GM18505 (cell line): ENCODE results near the gene TBPL1.

Experiments
- ATAC-seq: cut with Tn5 transposase; IDR thresholded peaks from one replicate; pipeline ENCODE4 v1.9.1; 2021; ENCODE audit not compliant: unreplicated experiment
- POLR2A ChIP-seq: IDR thresholded peaks from 4 replicates; pipeline ENCODE4 v1.6.1; 2011; ENCODE audit warnings: borderline replicate concordance; ENCODE audit not compliant: insufficient read depth, insufficient read length; ENCODE audit errors: extremely low read depth

The TBPL1 gene

DNA sequence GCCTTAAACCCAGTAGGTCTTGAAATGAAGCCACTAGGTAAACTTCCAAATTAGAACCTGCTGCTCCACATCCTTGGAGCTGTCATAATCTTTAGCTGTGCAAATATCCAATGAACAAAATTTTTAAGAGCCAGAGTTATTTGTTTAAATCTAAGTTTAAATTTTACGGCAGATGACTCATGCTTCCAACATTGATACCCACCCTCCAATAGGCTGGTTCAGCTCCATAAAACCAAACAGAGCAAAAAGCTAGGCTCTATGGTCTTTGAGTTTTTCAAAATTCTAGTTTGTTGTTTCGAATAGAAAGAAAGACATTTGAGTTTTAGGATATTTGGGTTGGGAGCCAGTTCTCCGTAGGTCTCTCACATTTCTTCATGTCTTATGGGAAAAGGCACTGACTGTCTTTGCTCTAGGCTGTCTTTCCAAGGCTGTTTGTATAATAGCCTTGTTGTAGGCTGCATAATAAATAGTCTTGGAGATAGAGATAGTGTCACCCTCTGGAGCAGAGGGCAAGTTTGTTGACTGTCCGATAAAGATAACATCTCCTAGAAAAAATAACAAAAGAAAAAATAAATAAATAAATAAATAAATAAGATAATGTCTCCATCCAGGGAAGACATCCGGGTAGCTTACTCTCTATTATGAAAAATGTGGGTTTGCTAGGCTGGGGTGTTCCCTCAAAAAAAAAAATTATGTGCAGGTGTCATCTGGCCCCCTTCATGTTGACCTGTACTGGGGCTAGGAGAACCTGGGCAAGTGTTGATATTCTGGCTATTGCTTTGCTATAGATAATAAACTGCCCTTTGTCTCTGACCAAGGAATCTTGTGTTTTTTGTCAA is 62.9 kb downstream of the TBPL1 start:
- no peak for ATAC-seq
- no peak for TF ChIP-seq POLR2A

DNA sequence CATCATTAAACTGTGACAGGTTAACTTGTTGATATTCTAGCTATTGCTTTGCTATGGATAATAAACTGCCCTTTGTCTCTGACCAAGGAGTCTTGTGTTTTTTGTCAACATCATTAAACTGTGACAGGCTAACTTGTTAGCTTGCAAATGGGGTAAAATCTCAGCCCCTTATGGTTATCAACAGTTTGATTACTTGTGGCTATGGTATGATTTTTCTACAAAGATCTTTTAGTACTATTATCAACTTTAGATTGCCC is 63.5 kb downstream of the TBPL1 start:
- TF ChIP-seq POLR2A, result no peak
- ATAC-seq, result no peak

DNA sequence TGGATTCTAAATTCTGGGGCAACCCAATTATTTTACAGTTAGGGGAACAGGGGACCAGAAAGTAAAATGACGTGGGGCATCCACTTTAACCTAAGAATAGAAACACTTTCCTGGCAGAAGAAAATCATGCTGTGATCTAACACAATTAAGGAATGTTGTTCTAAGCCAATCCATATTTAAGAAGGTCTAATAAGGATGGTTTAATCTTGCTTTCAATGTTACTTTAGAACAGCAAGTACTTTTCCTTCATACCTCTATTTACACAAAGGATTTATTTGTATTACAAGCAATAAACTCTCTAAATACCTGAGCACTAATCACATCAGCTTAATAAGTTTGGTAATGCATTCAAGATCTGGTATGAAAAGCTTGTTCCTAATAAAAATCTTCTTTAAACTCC is 67.0 kb downstream of the TBPL1 start:
- ATAC-seq, result no peak
- no peak for TF ChIP-seq POLR2A

DNA sequence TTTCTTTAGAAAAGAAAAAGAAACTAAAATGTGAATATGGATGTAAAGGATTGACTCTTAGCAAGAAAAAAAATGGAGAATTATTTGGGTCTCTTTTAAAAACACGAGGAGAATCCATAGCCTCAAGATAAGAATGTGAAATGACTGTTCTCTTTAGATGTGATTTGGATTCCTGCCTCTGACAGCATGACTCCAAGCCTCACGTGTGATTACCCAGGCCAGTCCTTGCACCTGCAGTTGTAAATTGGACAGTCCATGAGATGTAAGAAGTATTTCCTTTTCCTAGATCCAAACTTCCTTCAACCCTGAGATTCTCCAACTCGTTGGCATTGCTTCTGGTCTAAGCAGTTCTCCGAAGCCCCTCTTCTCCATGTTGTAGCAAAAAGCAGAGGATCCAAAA is 67.5 kb downstream of the TBPL1 start:
- ATAC-seq, result no peak
- no peak for TF ChIP-seq POLR2A

DNA sequence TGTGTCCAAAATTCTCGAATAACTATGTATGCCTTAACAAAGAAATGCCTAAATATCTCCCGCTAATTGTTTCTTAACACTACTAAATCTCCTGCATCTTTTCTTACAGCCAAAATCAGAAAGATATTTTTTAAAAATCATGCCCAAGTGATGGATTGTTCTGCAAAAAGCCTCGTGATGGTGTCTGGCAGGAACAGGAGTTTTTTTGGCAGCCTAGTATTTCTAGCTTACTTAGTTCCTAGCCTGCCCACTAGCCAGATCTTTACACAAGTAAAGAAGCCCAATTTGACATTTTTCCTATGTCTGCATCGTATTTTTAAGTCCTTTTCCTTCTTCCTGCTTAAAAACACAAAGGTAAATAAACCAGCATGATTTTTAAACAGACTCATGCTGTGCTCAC is 67.9 kb downstream of the TBPL1 start:
- no peak for TF ChIP-seq POLR2A
- no peak for ATAC-seq

DNA sequence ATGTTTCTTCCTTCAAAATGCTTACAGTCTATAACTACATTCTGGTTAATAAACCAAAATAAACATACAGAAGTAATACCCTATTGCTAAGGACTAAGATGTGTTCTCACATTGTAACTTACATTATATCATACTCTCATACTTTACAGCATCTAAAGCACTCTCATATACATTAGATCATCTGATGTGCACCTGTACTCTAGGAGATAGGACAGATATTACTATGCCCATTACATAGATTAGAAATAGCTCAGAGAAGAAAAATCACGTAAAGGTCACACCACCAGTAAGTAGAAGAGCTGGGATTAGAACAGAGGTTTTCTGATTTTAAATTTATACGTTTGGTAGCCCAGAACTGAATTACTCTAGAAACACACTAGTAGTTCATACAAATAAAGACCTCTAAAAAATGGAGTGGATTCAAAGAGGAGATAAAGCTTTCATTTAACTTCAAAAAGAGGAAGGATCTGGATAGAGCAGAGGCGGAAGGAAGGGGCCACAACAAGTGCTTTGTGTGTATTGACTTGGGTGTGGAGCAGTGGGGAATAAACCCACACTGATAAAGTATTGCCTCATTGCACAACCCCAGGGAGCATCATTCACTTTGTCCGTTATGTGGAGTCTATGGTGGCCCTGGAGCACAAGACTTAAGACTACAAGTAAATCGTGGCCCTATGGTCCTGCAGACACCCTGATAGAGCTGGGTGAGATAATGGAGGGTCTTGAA is 68.5 kb downstream of the TBPL1 start:
- no peak for TF ChIP-seq POLR2A
- ATAC-seq, result no peak

DNA sequence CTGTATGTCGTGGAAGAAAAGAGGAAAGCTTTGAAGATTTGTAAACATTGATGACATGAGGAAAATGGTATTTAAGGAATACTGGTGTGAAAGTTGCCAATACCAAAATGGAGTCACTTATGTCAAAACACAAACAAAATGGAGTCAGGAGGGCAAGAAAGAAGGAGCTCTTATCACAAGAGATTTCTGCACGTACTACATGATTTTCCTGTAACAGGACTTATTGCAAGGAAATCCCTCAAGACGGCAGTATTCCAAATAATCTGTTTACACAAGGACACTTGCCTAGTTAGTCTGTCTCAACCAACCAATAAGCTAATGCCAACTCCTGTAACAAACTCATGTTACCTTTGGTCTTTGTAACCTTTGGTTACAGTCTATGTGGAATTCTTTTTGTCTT is 69.6 kb downstream of the TBPL1 start:
- no peak for ATAC-seq
- no peak for TF ChIP-seq POLR2A

DNA sequence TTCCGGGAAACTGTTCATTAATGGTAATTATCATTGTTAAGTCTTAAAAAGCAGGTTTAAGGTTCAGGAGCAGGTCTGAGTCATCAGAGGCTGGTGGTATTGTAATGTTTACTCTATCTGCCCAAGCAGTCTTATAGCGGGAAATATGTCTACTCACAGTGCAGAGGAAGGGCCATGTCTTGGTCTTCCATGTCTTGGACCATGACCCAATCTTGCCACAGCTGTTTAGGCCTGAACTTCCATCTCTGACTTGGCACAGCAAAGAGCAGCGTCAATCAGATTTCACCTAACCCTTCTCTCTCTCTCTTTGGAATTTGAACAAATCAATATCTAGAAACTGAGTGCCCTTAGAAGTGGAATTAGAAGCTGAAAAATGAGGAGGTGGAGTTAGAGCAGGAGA is 73.6 kb downstream of the TBPL1 start:
- ATAC-seq, result no peak
- no peak for TF ChIP-seq POLR2A

DNA sequence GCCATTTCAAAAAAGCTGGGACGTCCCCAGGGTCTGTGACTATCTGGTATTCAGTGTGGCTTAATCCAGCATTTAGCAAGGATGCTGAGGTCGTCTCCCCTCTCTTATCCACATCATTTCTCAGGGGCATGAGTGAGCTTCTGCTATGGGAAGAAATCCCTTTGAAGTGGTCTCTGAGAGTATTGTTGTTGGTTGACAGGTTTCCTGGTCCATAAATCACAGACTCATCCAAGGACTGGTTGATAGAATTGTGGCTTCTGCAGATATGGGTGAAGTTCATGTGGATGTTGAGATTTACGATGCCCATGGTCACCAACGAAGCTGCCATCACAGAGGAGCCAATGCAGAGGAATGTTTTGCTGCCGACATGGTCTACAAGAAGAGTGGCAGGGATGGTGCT is 75.4 kb downstream of the TBPL1 start:
- ATAC-seq, result no peak
- no peak for TF ChIP-seq POLR2A

DNA sequence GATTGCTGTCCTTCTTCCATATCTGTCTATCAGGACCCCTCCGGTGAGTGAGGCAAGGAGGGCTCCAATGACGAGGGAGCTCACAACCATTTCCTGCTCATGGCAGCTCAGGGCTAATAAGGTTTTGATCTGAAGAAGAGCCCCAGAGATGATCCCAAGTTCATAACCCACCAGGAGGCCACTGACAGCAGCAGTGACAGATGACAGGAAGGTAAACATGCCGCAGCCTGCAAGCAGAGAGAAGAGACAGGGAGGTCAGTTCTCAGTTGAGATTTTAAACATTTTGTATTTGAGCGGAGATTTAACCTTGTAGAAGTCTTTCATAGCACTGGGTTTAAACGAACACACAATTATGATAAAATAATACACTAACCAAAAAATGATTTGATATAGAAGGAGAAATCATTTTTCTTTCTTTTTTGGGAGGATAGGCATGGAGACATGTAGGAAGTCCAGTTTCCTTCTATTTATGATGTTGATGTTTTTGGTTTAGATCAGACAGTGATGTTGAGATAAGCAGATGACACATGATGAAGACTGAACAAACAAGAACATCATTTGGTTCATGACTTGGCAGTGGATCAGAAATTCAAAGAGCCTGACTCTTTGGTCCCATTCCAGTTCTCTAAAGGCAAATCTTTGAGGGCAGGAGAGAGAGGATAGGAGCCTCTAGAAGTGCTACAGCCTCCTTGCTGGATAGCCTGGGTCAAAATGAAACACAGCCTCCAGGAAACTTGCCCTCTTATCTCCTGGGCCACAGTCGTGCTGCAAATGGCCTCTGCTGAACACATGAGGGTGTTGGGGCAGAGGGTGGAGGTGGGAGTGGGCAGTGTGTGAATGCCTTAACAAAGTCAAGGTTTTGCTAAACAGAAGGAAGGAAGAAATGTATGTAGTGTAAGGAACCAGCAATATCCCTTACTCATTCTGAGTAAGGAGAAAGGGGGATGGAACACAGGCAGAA is 76.8 kb downstream of the TBPL1 start:
- no peak for TF ChIP-seq POLR2A
- ATAC-seq, result no peak

DNA sequence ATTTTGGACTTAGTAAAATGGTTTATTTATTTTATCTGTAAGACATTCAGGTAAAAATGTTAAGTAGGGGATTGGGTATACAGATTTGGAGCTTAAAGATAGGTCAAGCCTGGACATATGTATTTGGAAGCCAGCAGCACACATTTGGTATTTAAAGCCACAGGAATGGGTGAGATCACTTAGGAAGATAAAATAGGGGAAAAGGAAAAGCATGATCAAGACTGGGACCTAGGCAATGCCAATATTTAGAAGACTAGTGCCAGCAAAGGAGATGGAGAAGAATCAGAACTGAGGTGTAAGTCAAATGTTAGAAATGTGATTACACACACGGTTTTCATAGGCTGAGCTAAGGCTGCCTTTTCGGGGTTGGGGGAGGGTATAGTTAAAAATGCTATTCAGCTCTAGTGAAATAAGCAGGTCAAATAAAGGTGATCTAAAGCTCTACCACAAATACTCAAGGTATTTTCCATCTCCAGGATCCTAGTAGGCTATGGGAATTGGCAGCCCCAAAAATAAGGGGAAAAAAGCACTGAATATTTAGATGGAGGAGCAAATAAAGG is 78.8 kb downstream of the TBPL1 start:
- TF ChIP-seq POLR2A, result no peak
- ATAC-seq, result no peak

DNA sequence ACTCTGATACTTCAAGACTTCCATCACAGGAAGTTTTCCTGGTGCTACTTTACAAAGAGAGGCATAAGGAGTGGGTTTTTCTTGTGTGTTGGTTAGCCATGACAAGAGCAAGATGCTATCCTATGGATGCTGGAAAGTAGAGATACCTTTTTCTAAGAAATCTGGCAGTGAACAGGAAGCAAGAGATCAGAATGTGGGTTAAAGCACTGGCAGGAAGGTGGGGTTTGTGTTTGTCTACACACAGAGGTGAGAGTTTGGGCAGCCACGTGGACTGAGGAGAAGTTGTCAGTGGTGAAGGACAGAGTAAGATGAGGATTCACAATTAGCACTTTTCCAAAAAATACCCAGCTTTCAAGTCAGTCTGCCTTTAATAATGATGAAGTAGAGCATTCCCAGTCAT is 81.5 kb downstream of the TBPL1 start:
- no peak for TF ChIP-seq POLR2A
- no peak for ATAC-seq
